ENCODE data around the gene CTBS. TPM values are rescaled to one million over a fixed set of nuclear protein-coding genes. Genes with fewer than 3 reads are reported as not detected.

The CTBS gene
- total RNA-seq, 1 donor from 2014 or later: 14.5 TPM

GRCh38 chr1:84540759-84541158 is 33.5 kb downstream of the CTBS start:
- Histone ChIP-seq H3K27me3 (no peaks in the 10 kb centered on the region), H3K36me3 (peaks cover 0 to 19% of the 10 kb centered on the region in 2 donors), H3K9me3 (no peaks in the 10 kb centered on the region), H3K4me3 (no peak overlapping the region), H3K27ac (no peak overlapping the region), H3K4me1 (no peaks in the 10 kb centered on the region)
- no peak for TF ChIP-seq CTCF (IDR thresholded peaks at IDR 0.05)
- intact Hi-C loops (cut with DNase I): no loop called here
- DNase-seq (ENCODE audit: low spot score in 2 of 2): no peak

- peaks cover 0 to 19% of the 10 kb centered on the region in 2 donors for H3K36me3 ChIP-seq
- H3K27me3 ChIP-seq: no peaks in the 10 kb centered on the region
- H3K27ac ChIP-seq: no peak overlapping the region
- intact Hi-C loops (cut with DNase I): no loop called here
- no peak overlapping the region for H3K4me3 ChIP-seq
- DNase-seq (ENCODE audit: low spot score in 2 of 2): no peak
- no peak for TF ChIP-seq CTCF (IDR thresholded peaks at IDR 0.05)
- no peaks in the 10 kb centered on the region for H3K9me3 ChIP-seq
- H3K4me1 ChIP-seq: no peaks in the 10 kb centered on the region
These were observed 34.3 kb downstream of the CTBS start for GRCh38 chr1:84539972-84540371.

- no peaks in the 10 kb centered on the region for H3K9me3 ChIP-seq
- TF ChIP-seq CTCF (IDR thresholded peaks at IDR 0.05): no peak
- H3K27me3 ChIP-seq: no peaks in the 10 kb centered on the region
- no peak overlapping the region for H3K27ac ChIP-seq
- H3K4me1 ChIP-seq: no peaks in the 10 kb centered on the region
- H3K36me3 ChIP-seq: peaks cover 0 to 19% of the 10 kb centered on the region in 2 donors
- DNase-seq (ENCODE audit: low spot score in 2 of 2): no peak
- intact Hi-C loops (cut with DNase I): no loop called here
- H3K4me3 ChIP-seq: no peak overlapping the region
These were observed 35.6 kb downstream of the CTBS start for GRCh38 chr1:84538599-84538998.

GRCh38 chr1:84525779-84526178 is 48.5 kb downstream of the CTBS start:
- Histone ChIP-seq H3K9me3 (no peaks in the 10 kb centered on the region), H3K4me1 (no peaks in the 10 kb centered on the region), H3K27me3 (no peaks in the 10 kb centered on the region), H3K36me3 (no peaks in the 10 kb centered on the region), H3K27ac (no peak overlapping the region), H3K4me3 (no peak overlapping the region)
- DNase-seq (ENCODE audit: low spot score in 2 of 2): no peak
- TF ChIP-seq CTCF (IDR thresholded peaks at IDR 0.05): no peak
- intact Hi-C loops (cut with DNase I): no loop called here

GRCh38 chr1:84524590-84524989 is 49.6 kb downstream of the CTBS start:
- no peaks in the 10 kb centered on the region for H3K27me3 ChIP-seq
- H3K4me3 ChIP-seq: no peak overlapping the region
- no peak for DNase-seq (ENCODE audit: low spot score in 2 of 2)
- no peaks in the 10 kb centered on the region for H3K9me3 ChIP-seq
- H3K4me1 ChIP-seq: no peaks in the 10 kb centered on the region
- no peak overlapping the region for H3K27ac ChIP-seq
- no peak for TF ChIP-seq CTCF (IDR thresholded peaks at IDR 0.05)
- intact Hi-C loops (cut with DNase I): no loop called here
- H3K36me3 ChIP-seq: no peaks in the 10 kb centered on the region

GRCh38 chr1:84510668-84511067 is 63.6 kb downstream of the CTBS start:
- Histone ChIP-seq H3K4me1 (no peaks in the 10 kb centered on the region), H3K4me3 (no peak overlapping the region), H3K36me3 (no peaks in the 10 kb centered on the region), H3K9me3 (peaks cover 0 to 12% of the 10 kb centered on the region in 2 donors), H3K27me3 (no peaks in the 10 kb centered on the region), H3K27ac (no peak overlapping the region)
- DNase-seq (ENCODE audit: low spot score in 2 of 2): no peak
- no peak for TF ChIP-seq CTCF (IDR thresholded peaks at IDR 0.05)
- intact Hi-C loops (cut with DNase I): no loop called here

Measured in ascending aorta (tissue), 2 donors.